OCI-LY7 (cell line): Measurements from ENCODE around the gene NFATC3. TPM values are rescaled to one million over a fixed set of nuclear protein-coding genes. Genes with fewer than 3 reads are reported as not detected.

Experiments
- BruUV-seq: library from RNA; stranded (reverse); fragments of 400-500 nt; replicated peaks from 2 replicates; lab custom pipeline; 2021; lab: Mats Ljungman, UMichigan
- CTCF ChIA-PET: fragments of 300-600 bp; sonication (Branson Sonifier 250); formaldehyde crosslinking; loops from one replicate; lab custom pipeline; 2022; ENCODE audit warnings: antibody characterized with exemption; ENCODE audit not compliant: unreplicated experiment; lab: Charles Lee
- POLR2A ChIA-PET: fragments of 300-600 bp; sonication (Branson Sonifier 250); formaldehyde crosslinking; loops from one replicate; lab custom pipeline; 2022; ENCODE audit warnings: antibody characterized with exemption; lab: Charles Lee
- DNase-seq: peaks from one replicate; pipeline ENCODE4 v3.0.0-alpha.2; 2015; ENCODE audit warnings: low spot score
- H2AFZ ChIP-seq: fragments of 200-600 bp; sonication (generic), shearing (Covaris generic); 2 replicates; pipeline ENCODE4 v1.6.1; 2014; ENCODE audit warnings: mild to moderate bottlenecking, antibody characterized with exemption, low read length, moderate library complexity
- H3K27ac ChIP-seq: fragments of 200-600 bp; sonication (generic); 2 replicates; pipeline ENCODE4 v1.5.1; 2014; ENCODE audit warnings: mixed run types, low read depth, mild to moderate bottlenecking, moderate library complexity, low read length, inconsistent platforms; ENCODE audit not compliant: poor library complexity, severe bottlenecking
- H3K36me3 ChIP-seq: fragments of 200-600 bp; sonication (generic); 2 replicates; pipeline ENCODE4 v1.6.1; 2014; ENCODE audit warnings: mild to moderate bottlenecking, antibody characterized with exemption, low read length, moderate library complexity, mixed read lengths; ENCODE audit not compliant: insufficient read depth
- H3K4me1 ChIP-seq: fragments of 200-600 bp; sonication (generic); 2 replicates; pipeline ENCODE4 v1.5.1; 2014; ENCODE audit warnings: mild to moderate bottlenecking, low read length; ENCODE audit not compliant: insufficient read depth, poor library complexity, severe bottlenecking
- H3K4me2 ChIP-seq: fragments of 200-600 bp; sonication (generic); 2 replicates; pipeline ENCODE4 v1.6.1; 2014; ENCODE audit warnings: mild to moderate bottlenecking, low read length
- H3K4me3 ChIP-seq: fragments of 200-600 bp; sonication (generic); 2 replicates; pipeline ENCODE4 v1.5.1; 2014; ENCODE audit warnings: mild to moderate bottlenecking, low read depth, low read length; ENCODE audit not compliant: poor library complexity, severe bottlenecking
- H3K79me2 ChIP-seq: fragments of 200-600 bp; sonication (generic); 2 replicates; pipeline ENCODE4 v1.6.1; 2016; ENCODE audit warnings: low read depth, mild to moderate bottlenecking, low read length, moderate library complexity, mixed read lengths; ENCODE audit not compliant: insufficient read depth
- H3K9me2 ChIP-seq: fragments of 200-600 bp; sonication (generic); 2 replicates; pipeline ENCODE4 v1.6.1; 2016; ENCODE audit warnings: mild to moderate bottlenecking, low read length, mixed read lengths; ENCODE audit not compliant: insufficient read depth
- H3K9me3 ChIP-seq: fragments of 200-600 bp; sonication (generic); 2 replicates; pipeline ENCODE4 v1.6.1; 2014; ENCODE audit warnings: mild to moderate bottlenecking, mixed run types, low read length, mixed read lengths
- H4K20me1 ChIP-seq: fragments of 200-600 bp; sonication (generic); 2 replicates; pipeline ENCODE4 v1.6.1; 2014; ENCODE audit warnings: mild to moderate bottlenecking, antibody characterized with exemption, low read length, moderate library complexity, mixed read lengths; ENCODE audit not compliant: insufficient read depth
- EZH2phosphoT487 ChIP-seq: fragments of 200-600 bp; sonication (generic); IDR thresholded peaks from 2 replicates; pipeline ENCODE4 v1.6.1; 2018; ENCODE audit warnings: low read depth, borderline replicate concordance, mild to moderate bottlenecking, mixed run types, antibody characterized with exemption, low read length, moderate library complexity, mixed read lengths
- intact Hi-C: fragments of 100-400 bp; cut with micrococcal nuclease; formaldehyde crosslinking; loops from one replicate; pipeline ENCODE4 v1.10.0; 2022; ENCODE audit not compliant: unreplicated experiment
- total RNA-seq, 2 experiments: library from RNA; depleted of rRNA in 1 of 2; stranded (reverse); fragments of >200 nt in 1 of 2; shearing (Covaris generic) in 1 of 2; gene quantifications; 2 replicates each; pipeline ENCODE4 v1.2.3, GENCODE V29; 2014 to 2022
- TF ChIP-seq, protein P1 (sequence below): fragments of 200-600 bp; sonication (generic); conservative IDR thresholded peaks from 2 replicates; pipeline ENCODE4 v1.5.1; 2014; ENCODE audit warnings: mild to moderate bottlenecking, antibody characterized with exemption, low read length, moderate library complexity, mixed read lengths

The NFATC3 gene
- total RNA-seq, 2 experiments from 2014 or later, result 73.4 to 76.0 TPM

DNA sequence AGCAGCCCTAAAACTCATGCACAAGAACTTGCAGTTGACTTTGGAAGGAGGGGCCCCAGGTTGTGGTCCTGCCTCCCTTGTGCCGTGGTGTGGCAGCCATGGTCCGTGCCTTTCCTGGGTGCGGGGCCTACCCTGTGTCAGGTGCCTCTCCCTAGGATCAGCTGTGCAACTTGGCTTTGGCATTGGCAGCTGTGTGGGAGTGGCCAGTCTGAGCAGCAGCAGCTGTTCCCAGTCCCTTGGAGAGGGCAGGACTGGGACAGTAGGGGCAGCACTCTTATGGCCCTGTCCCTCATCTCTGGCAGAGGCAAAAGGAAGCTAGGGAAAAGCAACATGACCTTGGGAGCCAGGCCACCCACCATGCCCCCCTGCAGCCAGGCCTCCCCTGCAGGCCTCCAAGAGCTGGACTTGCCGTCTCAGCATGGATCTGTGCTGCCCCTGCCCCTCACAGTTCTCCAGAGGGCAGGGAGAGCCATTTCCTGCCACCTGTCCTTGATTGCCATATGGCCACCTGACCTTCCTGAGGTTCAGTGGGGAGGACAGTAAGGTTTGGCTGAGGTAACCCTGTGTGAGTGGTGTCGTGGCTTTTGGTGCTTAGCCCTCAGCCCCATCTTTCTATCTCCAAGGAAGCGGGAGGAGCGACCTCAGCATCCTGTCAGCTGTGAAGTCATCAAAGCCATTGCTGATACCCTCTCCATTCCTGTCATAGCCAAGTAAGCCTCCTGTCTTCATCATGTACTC, 15.5 kb upstream of the NFATC3 start:
- no peaks in the 10 kb centered on the region for H3K9me2 ChIP-seq
- H2AFZ ChIP-seq, result no peak overlapping the region
- ChIA-PET POLR2A (interaction anchor here (0.5 to 1.5 kb wide), 4 partner anchors 21 to 158 kb away, joined by 3 to 7 read pairs (median 5); no protein-coding TSS in a partner anchor), CTCF (interaction anchor here (4.0 kb wide), 1 partner anchor 15 kb away, joined by 34 read pairs; the partner anchor contains the start of gene NFATC3)
- intact Hi-C loops, result no loop called here
- peak overlapping the region; percentile 88 for H3K27ac ChIP-seq
- no TSS peak for BruUV-seq
- peaks cover 53% of the 10 kb centered on the region for H3K4me1 ChIP-seq
- H4K20me1 ChIP-seq, result no peaks in the 10 kb centered on the region
- H3K4me2 ChIP-seq, result peak overlapping the region; percentile 64
- H3K36me3 ChIP-seq, result peaks cover 49% of the 10 kb centered on the region
- H3K79me2 ChIP-seq, result no peaks in the 10 kb centered on the region
- no peak overlapping the region for H3K4me3 ChIP-seq
- no peaks in the 10 kb centered on the region for H3K9me3 ChIP-seq
- TF ChIP-seq, protein P1, sequence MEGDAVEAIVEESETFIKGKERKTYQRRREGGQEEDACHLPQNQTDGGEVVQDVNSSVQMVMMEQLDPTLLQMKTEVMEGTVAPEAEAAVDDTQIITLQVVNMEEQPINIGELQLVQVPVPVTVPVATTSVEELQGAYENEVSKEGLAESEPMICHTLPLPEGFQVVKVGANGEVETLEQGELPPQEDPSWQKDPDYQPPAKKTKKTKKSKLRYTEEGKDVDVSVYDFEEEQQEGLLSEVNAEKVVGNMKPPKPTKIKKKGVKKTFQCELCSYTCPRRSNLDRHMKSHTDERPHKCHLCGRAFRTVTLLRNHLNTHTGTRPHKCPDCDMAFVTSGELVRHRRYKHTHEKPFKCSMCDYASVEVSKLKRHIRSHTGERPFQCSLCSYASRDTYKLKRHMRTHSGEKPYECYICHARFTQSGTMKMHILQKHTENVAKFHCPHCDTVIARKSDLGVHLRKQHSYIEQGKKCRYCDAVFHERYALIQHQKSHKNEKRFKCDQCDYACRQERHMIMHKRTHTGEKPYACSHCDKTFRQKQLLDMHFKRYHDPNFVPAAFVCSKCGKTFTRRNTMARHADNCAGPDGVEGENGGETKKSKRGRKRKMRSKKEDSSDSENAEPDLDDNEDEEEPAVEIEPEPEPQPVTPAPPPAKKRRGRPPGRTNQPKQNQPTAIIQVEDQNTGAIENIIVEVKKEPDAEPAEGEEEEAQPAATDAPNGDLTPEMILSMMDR, result no peak
- no peak for TF ChIP-seq EZH2phosphoT487
- DNase-seq, result no peak

DNA sequence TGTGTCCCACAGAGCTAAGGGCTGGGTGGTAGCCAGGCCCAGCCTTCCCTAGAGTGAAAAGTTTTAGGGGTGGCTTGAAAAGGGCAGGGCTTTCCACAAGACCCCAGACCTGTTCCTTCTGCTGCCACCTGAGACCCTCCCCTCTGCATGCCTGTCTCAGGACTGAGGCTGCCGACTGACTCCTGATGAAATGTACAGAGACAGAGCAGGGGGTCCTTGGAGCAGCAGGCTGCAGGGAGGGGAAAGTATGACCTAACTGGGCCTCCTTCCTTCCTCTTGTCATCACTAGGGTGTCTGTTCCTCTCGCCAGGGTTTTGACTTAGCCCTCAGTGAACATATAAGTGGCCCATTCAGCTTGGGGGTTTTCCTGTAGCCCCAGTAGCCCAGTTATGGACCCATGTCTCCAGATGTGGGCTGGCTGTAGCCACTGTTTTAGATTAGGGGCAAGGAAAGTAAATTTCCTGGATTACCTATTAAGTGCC, 14.9 kb upstream of the NFATC3 start:
- intact Hi-C loops, result no loop called here
- DNase-seq, result peak; percentile 45
- CTCF ChIA-PET, result interaction anchor here (4.0 kb wide), 1 partner anchor 15 kb away, joined by 34 read pairs; the partner anchor contains the start of gene NFATC3
- Histone ChIP-seq H3K9me3 (no peaks in the 10 kb centered on the region), H3K36me3 (peaks cover 50% of the 10 kb centered on the region), H3K4me3 (peak overlapping the region; percentile 40), H2AFZ (peak overlapping the region; percentile 53; the same call in 1 of the 2 replicates), H3K79me2 (no peaks in the 10 kb centered on the region), H4K20me1 (no peaks in the 10 kb centered on the region), H3K9me2 (no peaks in the 10 kb centered on the region), H3K4me2 (peak overlapping the region; percentile 64), H3K27ac (peak overlapping the region; percentile 88), H3K4me1 (peaks cover 59% of the 10 kb centered on the region)
- TF ChIP-seq EZH2phosphoT487, result no peak
- TF ChIP-seq, protein P1, result no peak
- POLR2A ChIA-PET, result interaction anchor here (0.5 to 2.7 kb wide), 5 partner anchors 15 to 157 kb away, joined by 3 to 21 read pairs (median 6); partner anchors contain the start of gene NFATC3
- no TSS peak for BruUV-seq
